Colonic mucosa (tissue), 4 donors: ENCODE measurements around the gene IGLL5. TPM values are rescaled to one million over a fixed set of nuclear protein-coding genes. Genes with fewer than 3 reads are reported as not detected.

ENCODE experiments used
- DNase-seq: peaks from one replicate; pipeline ENCODE4 v3.0.0-alpha.2; 2020
- H3K27ac ChIP-seq: fragments of 200-600 bp; one replicate; pipeline ENCODE4 v1.8.0; 2021
- H3K27me3 ChIP-seq: fragments of 200-600 bp; one replicate; pipeline ENCODE4 v1.8.0; 2021
- H3K36me3 ChIP-seq: fragments of 200-600 bp; one replicate; pipeline ENCODE4 v1.8.0; 2021
- H3K4me1 ChIP-seq: fragments of 200-600 bp; one replicate; pipeline ENCODE4 v1.8.0; 2021; ENCODE audit warnings: mild to moderate bottlenecking
- H3K4me3 ChIP-seq: fragments of 200-600 bp; one replicate; pipeline ENCODE4 v1.8.0; 2021
- H3K9ac ChIP-seq, 2 donors: one replicate each; pipeline ENCODE4 v1.7.0; 2013; ENCODE audit warnings: control low read depth in 2 of 2, low read depth in 2 of 2, low read length in 2 of 2
- H3K9me3 ChIP-seq: fragments of 200-600 bp; one replicate; pipeline ENCODE4 v1.8.0; 2021
- CTCF ChIP-seq: fragments of 200-600 bp; IDR thresholded peaks from one replicate; pipeline ENCODE4 v1.8.0; 2022; ENCODE audit warnings: antibody characterized with exemption, mild to moderate bottlenecking
- intact Hi-C: fragments of 100-400 bp; cut with DNase I; formaldehyde crosslinking; loops from one replicate; pipeline ENCODE4 v1.14.1; 2022
- total RNA-seq, 2 donors: library from RNA; stranded (reverse); fragmentation: NEBNext Ultra II Directional in 1 of 2; extraction: Animal tissue kit (Norgen Biotek cat#: 25700) in 1 of 2; gene quantifications; one replicate each; pipeline ENCODE4 v1.2.1, GENCODE V29; 2021
- donor health status: healthy.
- donor health status: DM: no; HTN: no; CAD: no.
- donor health status: DM: no; HTN: no; CAD: no.

Gene IGLL5
- total RNA-seq, 2 donors from 2014 or later = 18.8 to 29.2 TPM

GRCh38 chr22:22938672-22939587 is 51.3 kb downstream of the IGLL5 start:
- TF ChIP-seq CTCF = no peak

GRCh38 chr22:22939588-22940368 is 52.2 kb downstream of the IGLL5 start:
- H3K27ac ChIP-seq = no peak overlapping the region
- intact Hi-C loops = no loop called here
- H3K27me3 ChIP-seq = no peaks in the 10 kb centered on the region
- no peaks in the 10 kb centered on the region for H3K9me3 ChIP-seq
- H3K4me1 ChIP-seq = no peaks in the 10 kb centered on the region
- TF ChIP-seq CTCF = no peak
- H3K36me3 ChIP-seq = no peaks in the 10 kb centered on the region
- no peak for DNase-seq
- no peak overlapping the region for H3K4me3 ChIP-seq
- no peak overlapping the region for H3K9ac ChIP-seq

More at GRCh38 chr22:22938672-22939587, 51.3 kb downstream of the IGLL5 start:
- Histone ChIP-seq H3K36me3 (no peaks in the 10 kb centered on the region), H3K27ac (no peak overlapping the region), H3K27me3 (no peaks in the 10 kb centered on the region), H3K4me1 (no peaks in the 10 kb centered on the region), H3K9ac (no peak overlapping the region), H3K4me3 (no peak overlapping the region), H3K9me3 (no peaks in the 10 kb centered on the region)
- intact Hi-C loops = no loop called here
- no peak for DNase-seq

GRCh38 chr22:22940961-22941605 is 53.5 kb downstream of the IGLL5 start:
- no peak for DNase-seq
- intact Hi-C loops = no loop called here
- H3K27ac ChIP-seq = no peak overlapping the region

GRCh38 chr22:22941831-22942510 is 54.4 kb downstream of the IGLL5 start:
- no peak for TF ChIP-seq CTCF
- no peaks in the 10 kb centered on the region for H3K36me3 ChIP-seq
- DNase-seq = peak; percentile 14
- H3K27ac ChIP-seq = no peak overlapping the region
- no peaks in the 10 kb centered on the region for H3K27me3 ChIP-seq
- H3K4me3 ChIP-seq = no peak overlapping the region
- no peaks in the 10 kb centered on the region for H3K9me3 ChIP-seq
- intact Hi-C loops = no loop called here
- H3K9ac ChIP-seq = no peak overlapping the region
- no peaks in the 10 kb centered on the region for H3K4me1 ChIP-seq

More at GRCh38 chr22:22940961-22941605, 53.5 kb downstream of the IGLL5 start:
- Histone ChIP-seq H3K4me3 (no peak overlapping the region), H3K9me3 (no peaks in the 10 kb centered on the region), H3K36me3 (no peaks in the 10 kb centered on the region), H3K4me1 (no peaks in the 10 kb centered on the region), H3K27me3 (no peaks in the 10 kb centered on the region), H3K9ac (no peak overlapping the region)
- no peak for TF ChIP-seq CTCF
